Regular cardiac myocyte (primary cell): ENCODE data around the gene APOBEC3H. TPM values are rescaled to one million over a fixed set of nuclear protein-coding genes. Genes with fewer than 3 reads are reported as not detected.

Experiments used
- total RNA-seq: library from RNA; depleted of rRNA; stranded (reverse); fragments of >200 nt; gene quantifications from 2 replicates; pipeline ENCODE4 v1.2.3, GENCODE V29; 2014

Gene APOBEC3H
- total RNA-seq: 0.19 and 1.1 TPM in 2 replicates

GRCh38 chr22:39097098-39098020 lies at the start of gene APOBEC3H:
Gene APOBEC3H (plus strand): TSS chr22:39097244. CDS start chr22:39100279, 3,035 bp downstream.

GRCh38 chr22:39077026-39077840 lies 19.8 kb upstream of the APOBEC3H start, which contains the start of gene APOBEC3G:
Gene APOBEC3G (plus strand): TSS chr22:39077275. CDS start chr22:39077362, 87 bp downstream.

GRCh38 chr22:39152511-39153219 lies 55.6 kb downstream of the APOBEC3H start, which contains the start of gene CBX7:
Gene CBX7 (minus strand): TSS chr22:39152680. CDS start chr22:39152444, 236 bp downstream.

Other genes starting within 250 kb of the APOBEC3H start
- gene CBX6, start 225.0 kb upstream of the APOBEC3H start, total RNA-seq: 42.0 and 60.4 TPM in 2 replicates
- not detected in 2 replicates for gene APOBEC3A, start 139.6 kb upstream of the APOBEC3H start, total RNA-seq
- gene APOBEC3B, start 114.9 kb upstream of the APOBEC3H start, total RNA-seq: 0.56 and 13.0 TPM in 2 replicates
- 7.0 and 11.3 TPM in 2 replicates for gene APOBEC3C, start 83.0 kb upstream of the APOBEC3H start, total RNA-seq
- gene APOBEC3D, start 76.1 kb upstream of the APOBEC3H start, total RNA-seq: 1.3 and 1.7 TPM in 2 replicates
- gene APOBEC3F, start 56.4 kb upstream of the APOBEC3H start, total RNA-seq: 5.4 and 6.8 TPM in 2 replicates
- 10.9 and 16.6 TPM in 2 replicates for gene APOBEC3G, start 20.0 kb upstream of the APOBEC3H start, total RNA-seq
- 3.3 and 10.4 TPM in 2 replicates for gene CBX7, start 55.4 kb downstream of the APOBEC3H start, total RNA-seq
- 1.1 and 2.3 TPM in 2 replicates for gene PDGFB, start 147.7 kb downstream of the APOBEC3H start, total RNA-seq
- gene RPL3, start 222.4 kb downstream of the APOBEC3H start, total RNA-seq: 2,719 and 2,744 TPM in 2 replicates